Tibial nerve (tissue), 4 donors: ENCODE data around the gene SCTR. TPM values are rescaled to one million over a fixed set of nuclear protein-coding genes. Genes with fewer than 3 reads are reported as not detected.

Experiments used
- DNase-seq, 2 donors: peaks; one replicate each; pipeline ENCODE4 v3.0.0-alpha.2; 2019; ENCODE audit warnings: low spot score in 2 of 2
- H3K27ac ChIP-seq, 4 donors: fragments of 200-600 bp; sonication (generic) in 3 of 4; one replicate each; pipeline ENCODE4 v1.5.1; 2017 to 2019; ENCODE audit warnings: mild to moderate bottlenecking in 1 of 4
- H3K27me3 ChIP-seq, 2 donors: fragments of 200-600 bp; sonication (generic) in 1 of 2; one replicate each; pipeline versions ENCODE4 v1.5.1 to v1.6.0; 2017 to 2019
- H3K36me3 ChIP-seq, 3 donors: fragments of 200-600 bp; sonication (generic); one replicate each; pipeline ENCODE4 v1.5.1; 2018 to 2019
- H3K4me1 ChIP-seq, 4 donors: fragments of 200-600 bp; sonication (generic) in 3 of 4; one replicate each; pipeline ENCODE4 v1.5.1; 2017 to 2019
- H3K4me3 ChIP-seq, 4 donors: fragments of 200-600 bp; sonication (generic) in 3 of 4; one replicate each; pipeline ENCODE4 v1.5.1; 2017 to 2019; ENCODE audit warnings: mild to moderate bottlenecking in 1 of 4, moderate library complexity in 1 of 4
- H3K9me3 ChIP-seq, 4 donors: fragments of 200-600 bp; sonication (generic) in 3 of 4; one replicate each; pipeline ENCODE4 v1.5.1; 2017 to 2019
- EP300 ChIP-seq, 2 donors: sonication (generic); formaldehyde crosslinking; IDR thresholded peaks; one replicate each; pipeline ENCODE4 v1.6.1; 2017; ENCODE audit warnings: antibody characterized with exemption in 2 of 2, mild to moderate bottlenecking in 1 of 2
- POLR2A ChIP-seq, 2 donors: fragments of 450-650 bp; IDR thresholded peaks; one replicate each; pipeline ENCODE4 v1.6.1; 2017; ENCODE audit warnings: antibody characterized with exemption in 2 of 2, mild to moderate bottlenecking in 2 of 2, moderate library complexity in 2 of 2
- WGBS, 2 donors: methylation state at CpG; one replicate each; pipeline ENCODE4 v1.1.5; 2018; 5-methylcytosine and 5-hydroxymethylcytosine counted together
- total RNA-seq, 4 donors: library from RNA; depleted of rRNA; stranded (reverse); fragments of >200 nt; gene quantifications; one replicate each; pipeline ENCODE4 v1.1.0, GENCODE V29; 2016
- TF ChIP-seq, protein P1 (sequence below), 5 experiments: fragments of 200-600 bp in 3 of 5; fragments of 450-650 bp in 2 of 5; sonication (generic) in 3 of 5; IDR thresholded peaks; one replicate each; pipeline ENCODE4 v1.5.1; 2016 to 2019; ENCODE audit warnings: antibody characterized with exemption in 5 of 5, mild to moderate bottlenecking in 3 of 5, moderate library complexity in 2 of 5

Gene SCTR
- total RNA-seq, 4 donors from 2014 or later, result not detected

DNA sequence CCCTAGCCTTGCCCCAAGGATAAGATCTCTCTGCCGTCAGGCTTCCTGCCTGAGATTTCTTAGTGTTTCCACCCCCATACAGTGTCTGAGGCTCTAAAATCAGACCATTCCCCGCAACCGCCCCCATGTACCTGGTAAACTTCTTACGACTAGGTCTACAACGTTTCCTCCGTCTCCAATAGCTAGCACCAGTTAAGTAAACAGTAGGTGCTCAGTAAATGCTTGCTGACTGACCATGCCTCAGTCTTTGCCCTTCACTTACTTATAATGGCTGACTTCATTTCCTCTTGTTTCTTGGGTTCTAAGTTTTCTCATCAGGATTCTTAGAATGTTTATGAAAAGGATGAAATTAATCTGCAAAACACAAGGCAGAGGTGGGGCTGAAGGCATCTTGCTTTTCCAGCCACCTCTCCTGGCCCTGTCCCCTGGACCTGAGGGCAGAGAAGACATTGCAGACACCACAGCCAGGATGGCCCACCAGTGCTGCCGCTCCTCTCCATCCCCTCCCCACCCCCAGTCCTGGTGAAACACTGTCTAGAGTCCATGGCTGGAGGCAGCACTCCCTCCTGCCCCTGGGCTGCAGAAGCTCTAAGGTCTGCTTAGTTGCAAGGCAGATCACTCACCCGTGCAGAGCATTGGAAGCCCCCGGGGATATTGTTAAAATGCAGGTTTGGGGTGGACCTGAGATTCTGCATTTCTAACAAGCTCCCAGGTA lies 75.7 kb downstream of the SCTR start:
- Histone ChIP-seq H3K27me3 (peaks cover 0 to 33% of the 10 kb centered on the region in 2 donors), H3K36me3 (no peaks in the 10 kb centered on the region), H3K4me1 (no peaks in the 10 kb centered on the region), H3K4me3 (no peak overlapping the region), H3K27ac (no peak overlapping the region), H3K9me3 (no peaks in the 10 kb centered on the region)
- TF ChIP-seq, protein P1, sequence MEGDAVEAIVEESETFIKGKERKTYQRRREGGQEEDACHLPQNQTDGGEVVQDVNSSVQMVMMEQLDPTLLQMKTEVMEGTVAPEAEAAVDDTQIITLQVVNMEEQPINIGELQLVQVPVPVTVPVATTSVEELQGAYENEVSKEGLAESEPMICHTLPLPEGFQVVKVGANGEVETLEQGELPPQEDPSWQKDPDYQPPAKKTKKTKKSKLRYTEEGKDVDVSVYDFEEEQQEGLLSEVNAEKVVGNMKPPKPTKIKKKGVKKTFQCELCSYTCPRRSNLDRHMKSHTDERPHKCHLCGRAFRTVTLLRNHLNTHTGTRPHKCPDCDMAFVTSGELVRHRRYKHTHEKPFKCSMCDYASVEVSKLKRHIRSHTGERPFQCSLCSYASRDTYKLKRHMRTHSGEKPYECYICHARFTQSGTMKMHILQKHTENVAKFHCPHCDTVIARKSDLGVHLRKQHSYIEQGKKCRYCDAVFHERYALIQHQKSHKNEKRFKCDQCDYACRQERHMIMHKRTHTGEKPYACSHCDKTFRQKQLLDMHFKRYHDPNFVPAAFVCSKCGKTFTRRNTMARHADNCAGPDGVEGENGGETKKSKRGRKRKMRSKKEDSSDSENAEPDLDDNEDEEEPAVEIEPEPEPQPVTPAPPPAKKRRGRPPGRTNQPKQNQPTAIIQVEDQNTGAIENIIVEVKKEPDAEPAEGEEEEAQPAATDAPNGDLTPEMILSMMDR (IDR thresholded peaks at IDR 0.05), result no peak
- no peak for TF ChIP-seq POLR2A (IDR thresholded peaks at IDR 0.05)
- TF ChIP-seq EP300 (IDR thresholded peaks at IDR 0.05), result no peak
- no peak for DNase-seq
- 69 to 77% methylated on average over 9 of the region's 9 CpGs for WGBS, 2 donors

DNA sequence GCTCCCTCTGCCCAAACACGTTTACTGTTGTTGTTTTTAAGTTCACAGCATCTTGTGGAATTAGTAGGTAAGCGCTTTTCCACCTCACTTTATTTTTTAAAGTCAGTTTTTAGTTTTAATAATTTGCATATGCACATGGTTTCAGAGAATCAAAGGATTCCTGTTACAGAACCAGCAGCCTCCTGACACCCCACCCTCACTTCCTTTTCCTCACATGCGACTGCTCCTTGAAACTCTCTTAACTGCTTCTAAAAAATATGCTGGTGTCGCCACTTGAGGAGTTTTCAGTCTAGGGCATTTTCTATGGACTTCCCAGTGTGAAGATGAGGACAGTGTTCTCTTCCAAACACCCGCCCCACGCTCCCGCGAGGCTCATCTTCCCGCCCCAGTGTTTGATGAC lies 78.2 kb downstream of the SCTR start:
- H3K9me3 ChIP-seq, result no peaks in the 10 kb centered on the region
- TF ChIP-seq, protein P1 (IDR thresholded peaks at IDR 0.05), result no peak
- TF ChIP-seq POLR2A (IDR thresholded peaks at IDR 0.05), result no peak
- no peak for TF ChIP-seq EP300 (IDR thresholded peaks at IDR 0.05)
- no peak overlapping the region for H3K27ac ChIP-seq
- peaks cover 0 to 16% of the 10 kb centered on the region in 2 donors for H3K27me3 ChIP-seq
- no peak for DNase-seq
- no peaks in the 10 kb centered on the region for H3K36me3 ChIP-seq
- no peaks in the 10 kb centered on the region for H3K4me1 ChIP-seq
- no peak overlapping the region for H3K4me3 ChIP-seq
- 55 to 61% methylated on average over 9 of the region's 9 CpGs for WGBS, 2 donors

DNA sequence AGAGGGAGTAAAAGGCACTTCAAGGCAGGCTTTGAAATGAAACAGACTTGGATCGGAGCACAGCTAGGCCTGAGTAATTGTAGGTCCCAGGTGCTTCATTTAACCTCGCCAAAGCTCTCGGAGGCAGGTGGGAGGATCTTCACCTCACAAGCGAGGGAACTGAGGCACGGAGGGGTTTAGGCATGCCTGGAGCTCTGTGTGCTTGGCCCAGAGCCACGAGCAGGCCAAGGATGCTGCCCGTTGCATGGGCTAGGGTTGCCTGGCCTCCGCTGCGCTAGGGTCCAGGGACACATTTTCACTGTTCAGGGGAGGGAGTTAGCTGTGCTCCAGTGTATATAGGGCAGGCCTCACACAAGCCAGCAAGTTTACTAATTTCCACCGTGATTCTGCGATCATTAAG lies 81.4 kb downstream of the SCTR start:
- no peak overlapping the region for H3K4me3 ChIP-seq
- 87 to 91% methylated on average over 11 of the region's 11 CpGs for WGBS, 2 donors
- no peaks in the 10 kb centered on the region for H3K36me3 ChIP-seq
- H3K4me1 ChIP-seq, result no peaks in the 10 kb centered on the region
- H3K27me3 ChIP-seq, result peaks cover 0 to 4% of the 10 kb centered on the region in 2 donors
- H3K9me3 ChIP-seq, result no peaks in the 10 kb centered on the region
- TF ChIP-seq POLR2A (IDR thresholded peaks at IDR 0.05), result no peak
- TF ChIP-seq EP300 (IDR thresholded peaks at IDR 0.05), result no peak
- TF ChIP-seq, protein P1 (IDR thresholded peaks at IDR 0.05), result no peak
- no peak overlapping the region for H3K27ac ChIP-seq
- no peak for DNase-seq

DNA sequence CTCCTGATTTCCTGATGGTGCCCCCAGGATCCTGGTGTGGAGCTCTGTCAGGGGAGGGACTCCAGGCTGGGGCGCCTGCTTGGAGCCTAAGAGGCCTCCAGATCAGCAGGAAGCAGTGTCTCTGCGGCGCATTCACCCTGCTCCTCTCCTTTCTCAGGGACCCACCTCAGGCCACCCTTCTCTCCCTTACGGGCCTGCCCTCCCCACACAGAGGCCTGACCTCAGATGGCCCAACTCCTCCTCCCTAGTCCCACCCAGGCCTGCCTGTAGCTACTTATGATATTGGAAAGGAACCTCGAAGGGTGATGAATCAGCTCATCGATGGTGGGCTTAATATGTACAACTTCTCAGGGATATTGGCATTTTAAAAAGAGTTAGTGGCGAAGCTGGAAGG lies 82.1 kb downstream of the SCTR start:
- no peaks in the 10 kb centered on the region for H3K9me3 ChIP-seq
- no peak for DNase-seq
- H3K27me3 ChIP-seq, result no peaks in the 10 kb centered on the region
- H3K36me3 ChIP-seq, result peaks cover 0 to 3% (median 0%) of the 10 kb centered on the region in 3 donors
- no peak overlapping the region for H3K27ac ChIP-seq
- 84% methylated on average over 7 of the region's 7 CpGs for WGBS, 2 donors
- TF ChIP-seq, protein P1 (IDR thresholded peaks at IDR 0.05), result no peak
- TF ChIP-seq POLR2A (IDR thresholded peaks at IDR 0.05), result no peak
- no peak for TF ChIP-seq EP300 (IDR thresholded peaks at IDR 0.05)
- H3K4me3 ChIP-seq, result no peak overlapping the region
- H3K4me1 ChIP-seq, result no peaks in the 10 kb centered on the region

DNA sequence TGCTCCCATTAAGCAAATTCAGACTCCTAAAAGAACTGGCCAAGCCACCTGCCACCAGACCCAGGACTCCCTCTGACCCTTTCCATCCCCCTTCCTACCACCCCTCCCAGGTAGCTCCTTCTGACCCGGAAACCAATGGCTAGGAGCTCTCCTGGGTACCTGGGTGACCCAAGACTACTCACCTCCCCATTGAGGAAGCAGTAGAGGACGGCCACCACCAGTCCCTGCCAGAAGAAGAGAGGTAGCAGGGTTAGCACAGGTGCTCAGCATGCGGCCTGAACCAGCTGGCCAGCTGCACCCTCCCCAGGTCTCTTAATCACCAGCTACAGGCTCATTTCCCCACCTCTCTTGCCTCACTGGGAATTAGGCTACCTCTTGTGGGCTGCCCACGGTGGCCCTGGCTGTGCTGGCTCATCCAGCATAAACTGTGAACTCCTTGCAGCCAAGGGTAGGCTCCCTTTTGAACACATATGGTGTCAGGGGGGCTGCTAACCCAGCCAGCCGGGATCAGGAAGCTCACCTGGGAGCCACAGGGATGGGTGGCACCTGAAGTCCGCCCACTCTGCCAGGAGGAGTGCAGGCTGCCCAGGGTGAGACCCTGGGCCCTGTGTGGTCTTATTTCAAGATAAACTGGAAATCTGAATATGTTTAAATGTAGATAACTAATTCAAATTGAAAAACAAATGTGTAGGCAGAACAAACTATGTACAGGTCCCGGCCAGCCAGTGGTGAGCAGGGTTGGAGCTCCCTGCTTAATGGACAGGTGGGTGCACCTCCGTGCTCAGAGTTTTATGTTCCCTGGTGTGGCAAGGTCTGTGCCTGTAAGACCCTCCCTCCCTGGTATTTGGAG lies 82.7 kb downstream of the SCTR start:
- Histone ChIP-seq H3K4me1 (no peaks in the 10 kb centered on the region), H3K27ac (no peak overlapping the region), H3K36me3 (peaks cover 0 to 9% (median 0%) of the 10 kb centered on the region in 3 donors), H3K4me3 (no peak overlapping the region), H3K27me3 (no peaks in the 10 kb centered on the region), H3K9me3 (no peaks in the 10 kb centered on the region)
- 70 to 85% methylated on average over 6 of the region's 8 CpGs for WGBS, 2 donors
- TF ChIP-seq EP300 (IDR thresholded peaks at IDR 0.05) (no peak), POLR2A (IDR thresholded peaks at IDR 0.05) (no peak)
- TF ChIP-seq, protein P1 (IDR thresholded peaks at IDR 0.05), result no peak
- no peak for DNase-seq
